Duodenal mucosa (tissue), 2 donors: ENCODE measurements around the gene ZPR1.
A peak's percentile ranks its signal among the peaks of the same experiment; 100 is the strongest.

ENCODE experiments used
- H3K27ac ChIP-seq: one replicate; pipeline ENCODE4 v1.7.0; 2013; ENCODE audit warnings: low read depth, low read length
- H3K27me3 ChIP-seq, 2 donors: one replicate each; pipeline ENCODE4 v1.7.0; 2013; ENCODE audit warnings: low read length in 2 of 2, control low read depth in 1 of 2; ENCODE audit not compliant: insufficient read depth in 2 of 2, control insufficient read depth in 1 of 2
- H3K36me3 ChIP-seq, 2 donors: one replicate each; pipeline ENCODE4 v1.7.0; 2013; ENCODE audit warnings: low read length in 2 of 2, control low read depth in 1 of 2; ENCODE audit not compliant: insufficient read depth in 2 of 2, control insufficient read depth in 1 of 2
- H3K4me1 ChIP-seq, 2 donors: one replicate each; pipeline ENCODE4 v1.7.0; 2013; ENCODE audit warnings: low read length in 2 of 2, control low read depth in 1 of 2; ENCODE audit not compliant: insufficient read depth in 2 of 2, control insufficient read depth in 1 of 2
- H3K4me3 ChIP-seq, 2 donors: one replicate each; pipeline ENCODE4 v1.7.0; 2013; ENCODE audit warnings: low read length in 2 of 2, low read depth in 1 of 2
- H3K9ac ChIP-seq, 2 donors: one replicate each; pipeline ENCODE4 v1.7.0; 2013; ENCODE audit warnings: low read length in 2 of 2, low read depth in 1 of 2
- H3K9me3 ChIP-seq, 2 donors: one replicate each; pipeline ENCODE4 v1.7.0; 2013; ENCODE audit warnings: low read length in 2 of 2, control low read depth in 1 of 2; ENCODE audit not compliant: control insufficient read depth in 1 of 2

ZPR1 gene

GRCh38 chr11:116822575-116822974, 34.8 kb upstream of the ZPR1 start:
- Histone ChIP-seq H3K9ac (peak overlapping the region; percentile 28 to 42), H3K9me3 (no peaks in the 10 kb centered on the region), H3K27me3 (no peaks in the 10 kb centered on the region), H3K27ac (peak overlapping the region; percentile 26), H3K4me1 (peaks cover 22 to 27% of the 10 kb centered on the region in 2 donors), H3K36me3 (no peaks in the 10 kb centered on the region), H3K4me3 (peak overlapping the region; percentile 16 to 58)

DNA sequence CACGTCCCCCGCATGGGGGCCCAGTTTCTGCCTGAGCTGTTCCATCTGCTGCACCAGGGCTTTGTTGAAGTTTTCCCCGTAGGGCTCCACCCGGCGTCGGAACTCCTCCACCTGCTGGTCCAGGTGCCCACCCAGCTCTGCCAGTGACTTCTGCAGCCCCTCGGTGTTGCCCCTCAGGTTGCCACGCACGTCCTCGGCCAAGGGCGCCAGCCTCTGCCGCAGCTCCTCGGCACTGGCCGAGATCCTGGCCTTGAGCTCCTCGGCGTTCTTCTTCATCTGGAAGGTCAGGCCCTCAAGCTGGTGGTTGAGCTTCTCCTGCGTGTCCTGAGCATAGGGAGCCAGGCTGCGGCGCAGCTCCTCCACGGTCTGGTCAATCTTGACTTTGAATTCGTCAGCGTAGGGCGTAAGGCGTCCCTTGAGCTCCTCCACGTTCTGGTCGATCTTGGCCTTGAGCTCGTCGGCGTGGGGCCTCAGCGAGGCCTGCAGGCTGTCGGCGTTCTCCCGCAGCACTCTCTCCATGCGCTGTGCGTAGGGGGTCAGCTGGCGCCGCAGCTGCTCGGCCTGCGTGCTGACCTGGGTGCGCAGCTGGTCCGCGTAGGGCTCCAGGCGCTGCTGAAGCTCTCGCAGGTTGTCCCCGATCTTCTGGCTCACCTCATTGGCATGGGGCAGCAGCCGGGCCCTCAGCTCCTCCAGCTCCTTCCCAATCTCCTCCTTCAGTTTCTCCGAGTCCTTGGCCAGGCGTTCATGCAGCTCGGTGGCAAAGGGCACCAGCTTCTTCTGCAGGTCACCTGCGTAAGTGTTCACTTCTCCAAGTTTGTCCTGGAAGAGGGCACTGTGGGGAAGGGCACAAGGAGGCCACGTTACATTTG, 33.5 kb upstream of the ZPR1 start:
- Histone ChIP-seq H3K27ac (no peak overlapping the region), H3K4me3 (peak overlapping the region; percentile 16 to 58), H3K36me3 (no peaks in the 10 kb centered on the region), H3K9ac (peak overlapping the region; percentile 12 to 42), H3K4me1 (peaks cover 9 to 16% of the 10 kb centered on the region in 2 donors), H3K27me3 (no peaks in the 10 kb centered on the region), H3K9me3 (no peaks in the 10 kb centered on the region)

- Histone ChIP-seq H3K27ac (no peak overlapping the region), H3K4me3 (no peak overlapping the region), H3K4me1 (peaks cover 2 to 13% of the 10 kb centered on the region in 2 donors), H3K36me3 (no peaks in the 10 kb centered on the region), H3K27me3 (no peaks in the 10 kb centered on the region), H3K9me3 (no peaks in the 10 kb centered on the region), H3K9ac (no peak overlapping the region)
Measured at GRCh38 chr11:116819049-116819448, 31.2 kb upstream of the ZPR1 start.

DNA sequence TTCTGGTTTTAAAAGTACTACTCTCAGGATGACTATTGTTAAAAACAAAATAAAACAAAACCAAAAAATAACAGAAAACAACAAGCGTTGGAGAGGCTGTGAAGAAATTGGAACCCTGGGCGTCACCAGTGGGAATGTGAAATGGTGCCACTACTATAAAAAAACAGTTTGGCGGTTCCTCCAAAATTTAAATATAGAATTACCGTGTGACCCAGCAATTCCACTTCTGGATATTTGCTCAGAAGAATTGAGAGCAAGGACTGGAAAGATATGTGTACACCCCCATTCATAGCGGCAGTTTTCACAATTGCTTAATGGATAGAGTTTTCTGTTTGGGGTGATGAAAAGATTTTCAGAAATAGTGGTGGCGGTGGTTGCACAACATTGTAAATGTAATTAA, 26.7 kb upstream of the ZPR1 start:
- H3K4me3 ChIP-seq = no peak overlapping the region
- H3K36me3 ChIP-seq = no peaks in the 10 kb centered on the region
- peaks cover 0 to 9% of the 10 kb centered on the region in 2 donors for H3K4me1 ChIP-seq
- no peak overlapping the region for H3K27ac ChIP-seq
- no peak overlapping the region for H3K9ac ChIP-seq
- H3K27me3 ChIP-seq = no peaks in the 10 kb centered on the region
- H3K9me3 ChIP-seq = no peaks in the 10 kb centered on the region

GRCh38 chr11:116813781-116814471, 26.1 kb upstream of the ZPR1 start:
- Histone ChIP-seq H3K27me3 (no peaks in the 10 kb centered on the region), H3K9ac (no peak overlapping the region), H3K4me3 (no peak overlapping the region), H3K36me3 (no peaks in the 10 kb centered on the region), H3K4me1 (peaks cover under 1 to 10% of the 10 kb centered on the region in 2 donors), H3K9me3 (no peaks in the 10 kb centered on the region), H3K27ac (no peak overlapping the region)

- Histone ChIP-seq H3K4me1 (peaks cover 6 to 17% of the 10 kb centered on the region in 2 donors), H3K9ac (no peak overlapping the region), H3K36me3 (no peaks in the 10 kb centered on the region), H3K27ac (no peak overlapping the region), H3K27me3 (no peaks in the 10 kb centered on the region), H3K9me3 (no peaks in the 10 kb centered on the region), H3K4me3 (no peak overlapping the region)
Measured at GRCh38 chr11:116813170-116813569, 25.3 kb upstream of the ZPR1 start.

GRCh38 chr11:116812109-116812508, 24.3 kb upstream of the ZPR1 start:
- H3K27me3 ChIP-seq = no peaks in the 10 kb centered on the region
- no peak overlapping the region for H3K9ac ChIP-seq
- no peaks in the 10 kb centered on the region for H3K36me3 ChIP-seq
- no peak overlapping the region for H3K4me3 ChIP-seq
- H3K27ac ChIP-seq = no peak overlapping the region
- H3K4me1 ChIP-seq = peaks cover 13 to 25% of the 10 kb centered on the region in 2 donors
- no peaks in the 10 kb centered on the region for H3K9me3 ChIP-seq

- Histone ChIP-seq H3K27ac (no peak overlapping the region), H3K27me3 (no peaks in the 10 kb centered on the region), H3K9ac (no peak overlapping the region), H3K9me3 (no peaks in the 10 kb centered on the region), H3K4me3 (no peak overlapping the region), H3K36me3 (no peaks in the 10 kb centered on the region), H3K4me1 (peaks cover 20 to 22% of the 10 kb centered on the region in 2 donors)
Measured at GRCh38 chr11:116811194-116811593, 23.4 kb upstream of the ZPR1 start.

DNA sequence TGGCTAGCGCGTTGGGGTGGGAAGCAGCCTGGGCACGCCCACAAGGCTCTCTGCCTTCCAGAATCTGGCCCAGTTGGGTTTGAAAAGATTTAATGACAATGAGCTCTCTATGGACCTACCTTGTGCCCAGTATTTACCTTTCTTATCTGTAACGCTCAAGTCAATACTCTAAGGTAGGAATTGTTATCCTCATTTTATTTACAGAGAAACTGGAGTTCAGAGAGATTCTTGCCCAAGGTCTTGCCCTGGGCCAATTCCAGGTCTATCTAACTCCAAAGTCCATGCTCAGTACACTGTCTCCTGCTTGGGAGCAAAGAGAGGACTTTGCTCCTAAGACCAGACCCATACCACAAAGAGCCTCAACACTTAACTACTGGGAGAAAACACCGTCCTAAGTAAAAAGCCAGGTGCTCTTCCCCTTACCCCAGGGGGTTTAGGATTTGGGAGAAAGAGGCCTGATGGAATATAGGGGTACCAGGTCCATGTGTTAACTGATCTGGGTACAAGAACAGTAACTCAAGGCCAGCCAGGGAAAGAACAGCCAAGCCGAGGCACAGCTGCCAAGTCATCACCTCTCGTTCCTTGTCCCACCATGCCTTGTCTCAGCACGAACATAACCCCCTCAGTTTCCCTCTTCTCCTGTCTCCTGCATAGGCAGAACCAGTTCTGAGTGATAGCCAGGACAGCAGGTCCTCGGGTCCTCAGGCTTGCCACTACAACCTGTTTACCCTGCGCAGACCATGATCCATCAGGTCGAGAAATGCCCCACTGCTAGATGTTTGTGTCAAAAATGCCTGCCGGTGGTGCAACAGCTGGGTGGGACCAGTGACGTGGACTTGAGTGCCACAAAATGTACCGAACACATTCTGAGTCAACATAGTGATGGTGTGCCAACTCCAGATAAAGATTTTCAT, 20.7 kb upstream of the ZPR1 start:
- Histone ChIP-seq H3K9me3 (no peaks in the 10 kb centered on the region), H3K9ac (peak overlapping the region; percentile 44 to 48), H3K27me3 (no peaks in the 10 kb centered on the region), H3K4me3 (peak overlapping the region in 1 of 2 donors; percentile 54), H3K4me1 (peaks cover 16 to 20% of the 10 kb centered on the region in 2 donors), H3K36me3 (no peaks in the 10 kb centered on the region), H3K27ac (peak overlapping the region; percentile 69)
